HG03103 (cell line): ENCODE results near the gene TSPAN9.

Source experiments
- ATAC-seq: cut with Tn5 transposase; IDR thresholded peaks from one replicate; pipeline ENCODE4 v1.9.1; 2021; ENCODE audit warnings: low read depth; ENCODE audit not compliant: unreplicated experiment

TSPAN9 gene

GRCh38 chr12:3097186-3097804 is 20.1 kb downstream of the TSPAN9 start:
- no peak for ATAC-seq

- ATAC-seq: no peak
These were observed 20.7 kb downstream of the TSPAN9 start for GRCh38 chr12:3097836-3098235.

- ATAC-seq: no peak
These were observed 21.3 kb downstream of the TSPAN9 start for GRCh38 chr12:3098436-3098835.

- ATAC-seq: no peak
These were observed 22.0 kb downstream of the TSPAN9 start for GRCh38 chr12:3099146-3099545.

- ATAC-seq: no peak
These were observed 24.3 kb downstream of the TSPAN9 start for GRCh38 chr12:3101309-3102024.

GRCh38 chr12:3102771-3103410 is 25.7 kb downstream of the TSPAN9 start:
- ATAC-seq: no peak

- no peak for ATAC-seq
These were observed 26.6 kb downstream of the TSPAN9 start for GRCh38 chr12:3103806-3104205.

- no peak for ATAC-seq
These were observed 28.7 kb downstream of the TSPAN9 start for GRCh38 chr12:3105690-3106479.

- ATAC-seq: no peak
These were observed 29.4 kb downstream of the TSPAN9 start for GRCh38 chr12:3106579-3106978.

GRCh38 chr12:3107071-3107583 is 29.9 kb downstream of the TSPAN9 start:
- no peak for ATAC-seq

- ATAC-seq: no peak
These were observed 30.8 kb downstream of the TSPAN9 start for GRCh38 chr12:3107954-3108353.

GRCh38 chr12:3110578-3110977 is 33.4 kb downstream of the TSPAN9 start:
- ATAC-seq: no peak

GRCh38 chr12:3113671-3114325 is 36.6 kb downstream of the TSPAN9 start:
- ATAC-seq: no peak

GRCh38 chr12:3114671-3115070 is 37.5 kb downstream of the TSPAN9 start:
- no peak for ATAC-seq

GRCh38 chr12:3115078-3115477 is 37.9 kb downstream of the TSPAN9 start:
- ATAC-seq: no peak

- no peak for ATAC-seq
These were observed 39.1 kb downstream of the TSPAN9 start for GRCh38 chr12:3116106-3116844.

- no peak for ATAC-seq
These were observed 40.0 kb downstream of the TSPAN9 start for GRCh38 chr12:3117144-3117581.

GRCh38 chr12:3117591-3118015 is 40.4 kb downstream of the TSPAN9 start:
- no peak for ATAC-seq

- ATAC-seq: no peak
These were observed 42.1 kb downstream of the TSPAN9 start for GRCh38 chr12:3119192-3119755.
